HEK293T (cell line): ENCODE data around the gene RNLS.
"Not testable (repeated sequence)": the region's sequence is repeated elsewhere in the genome, so short reads cannot be mapped to it uniquely, and the experiment has no call there.

ENCODE experiments used
- CTCF ChIA-PET: fragments of 350-600 bp; formaldehyde crosslinking; extraction: SDS; loops from one replicate; lab custom pipeline; 2021; ENCODE audit warnings: antibody characterized with exemption, inconsistent platforms; lab: Yijun Ruan, JAX
- POLR2A ChIA-PET: fragments of 350-600 bp; formaldehyde crosslinking; extraction: SDS; loops from one replicate; lab custom pipeline; 2020; ENCODE audit warnings: antibody characterized with exemption, inconsistent platforms; lab: Yijun Ruan, JAX
- DNase-seq: peaks from one replicate; pipeline ENCODE4 v3.0.0; 2012; ENCODE audit warnings: mixed read lengths; ENCODE audit errors: extremely low spot score
- ARNT ChIP-seq: fragments of 450-650 bp; IDR thresholded peaks from 2 replicates; pipeline ENCODE4 v1.6.1; 2017; ENCODE audit warnings: mild to moderate bottlenecking
- BHLHE40 ChIP-seq: fragments of 450-650 bp; IDR thresholded peaks from 2 replicates; pipeline ENCODE4 v1.6.1; 2016; ENCODE audit warnings: mild to moderate bottlenecking, moderate library complexity, borderline replicate concordance
- CTBP1 ChIP-seq: fragments of 450-650 bp; IDR thresholded peaks from 2 replicates; pipeline ENCODE4 v1.6.1; 2016; ENCODE audit warnings: borderline replicate concordance
- ELF4 ChIP-seq: fragments of 450-650 bp; IDR thresholded peaks from 2 replicates; pipeline ENCODE4 v1.6.1; 2017; ENCODE audit warnings: antibody characterized with exemption
- FOXA1 ChIP-seq: fragments of 450-650 bp; IDR thresholded peaks from 2 replicates; pipeline ENCODE4 v1.6.1; 2016; ENCODE audit warnings: mild to moderate bottlenecking
- FOXK2 ChIP-seq: fragments of 450-650 bp; IDR thresholded peaks from 2 replicates; pipeline ENCODE4 v1.6.1; 2016; ENCODE audit warnings: mild to moderate bottlenecking
- FOXM1 ChIP-seq: fragments of 450-650 bp; IDR thresholded peaks from 2 replicates; pipeline ENCODE4 v1.6.1; 2017; ENCODE audit warnings: mild to moderate bottlenecking, borderline replicate concordance
- HDGF ChIP-seq: fragments of 450-650 bp; IDR thresholded peaks from 2 replicates; pipeline ENCODE4 v1.6.1; 2017; ENCODE audit warnings: antibody characterized with exemption, borderline replicate concordance
- L3MBTL2 ChIP-seq: fragments of 450-650 bp; conservative IDR thresholded peaks from 2 replicates; pipeline ENCODE4 v1.6.1; 2016; ENCODE audit warnings: mild to moderate bottlenecking
- LEF1 ChIP-seq: fragments of 450-650 bp; IDR thresholded peaks from 2 replicates; pipeline ENCODE4 v1.6.1; 2017; ENCODE audit warnings: mild to moderate bottlenecking, borderline replicate concordance
- NFRKB ChIP-seq: fragments of 450-650 bp; IDR thresholded peaks from 2 replicates; pipeline ENCODE4 v1.6.1; 2016; ENCODE audit warnings: mild to moderate bottlenecking, moderate library complexity
- PKNOX1 ChIP-seq: fragments of 450-650 bp; IDR thresholded peaks from 2 replicates; pipeline ENCODE4 v1.6.1; 2016
- SP1 ChIP-seq: fragments of 450-650 bp; IDR thresholded peaks from 2 replicates; pipeline ENCODE4 v1.6.1; 2017
- SUZ12 ChIP-seq: fragments of 450-650 bp; IDR thresholded peaks from 2 replicates; pipeline ENCODE4 v1.6.1; 2016; ENCODE audit warnings: mild to moderate bottlenecking
- TARDBP ChIP-seq: fragments of 450-650 bp; IDR thresholded peaks from 2 replicates; pipeline ENCODE4 v1.6.1; 2016
- ZNF384 ChIP-seq: fragments of 450-650 bp; IDR thresholded peaks from 2 replicates; pipeline ENCODE4 v1.6.1; 2016

The RNLS gene

GRCh38 chr10:88315755-88316154 lies 267.4 kb downstream of the RNLS start:
- CTCF ChIA-PET = interaction anchor here (0.8 kb wide), 1 partner anchor 77 kb away, joined by 3 read pairs; no protein-coding TSS in a partner anchor
- POLR2A ChIA-PET = no interaction called here
- TF ChIP-seq HDGF (no peak), ZNF384 (peak; percentile 10; the same call in 1 of the 2 replicates)
- DNase-seq = no peak

GRCh38 chr10:88314362-88314761 lies 268.8 kb downstream of the RNLS start:
- ChIA-PET POLR2A (no interaction called here), CTCF (interaction anchor here (0.7 kb wide), 1 partner anchor 238 kb away, joined by 3 read pairs; no protein-coding TSS in a partner anchor)
- TF ChIP-seq CTBP1 (no peak), SP1 (no peak), PKNOX1 (no peak), SUZ12 (no peak), L3MBTL2 (no peak), FOXM1 (no peak), ARNT (no peak), FOXA1 (no peak), LEF1 (no peak), ZNF384 (no peak), FOXK2 (no peak), HDGF (no peak), NFRKB (no peak), BHLHE40 (no peak)
- no peak for DNase-seq

GRCh38 chr10:88313878-88314277 lies 269.2 kb downstream of the RNLS start:
- ChIA-PET CTCF (interaction anchor here (0.7 kb wide), 1 partner anchor 237 kb away, joined by 3 read pairs; no protein-coding TSS in a partner anchor), POLR2A (no interaction called here)
- TF ChIP-seq FOXM1 = no peak
- no peak for TF ChIP-seq NFRKB
- no peak for TF ChIP-seq ZNF384
- TF ChIP-seq LEF1 = no peak
- no peak for TF ChIP-seq ELF4
- no peak for TF ChIP-seq ARNT
- no peak for TF ChIP-seq SP1
- no peak for TF ChIP-seq CTBP1
- no peak for TF ChIP-seq FOXK2
- no peak for TF ChIP-seq PKNOX1
- no peak for TF ChIP-seq TARDBP
- TF ChIP-seq SUZ12 = no peak
- no peak for DNase-seq

- TF ChIP-seq ARNT = no peak
- TF ChIP-seq NFRKB = no peak
- TF ChIP-seq PKNOX1 = no peak
- TF ChIP-seq BHLHE40 = no peak
- no peak for TF ChIP-seq HDGF
- TF ChIP-seq L3MBTL2 = no peak
- TF ChIP-seq ELF4 = no peak
- no peak for TF ChIP-seq FOXK2
- TF ChIP-seq SP1 = no peak
Observed at GRCh38 chr10:88312855-88313254, 270.3 kb downstream of the RNLS start.

GRCh38 chr10:88311264-88311663 lies 271.9 kb downstream of the RNLS start:
- no peak for DNase-seq
- ChIA-PET POLR2A (no interaction called here), CTCF (no interaction called here)
- no peak for TF ChIP-seq HDGF
- no peak for TF ChIP-seq SUZ12
- no peak for TF ChIP-seq PKNOX1
- TF ChIP-seq FOXA1 = no peak
- TF ChIP-seq FOXM1 = no peak
- TF ChIP-seq ZNF384 = no peak
- TF ChIP-seq SP1 = no peak
- TF ChIP-seq BHLHE40 = no peak
- no peak for TF ChIP-seq FOXK2
- TF ChIP-seq ELF4 = no peak
- no peak for TF ChIP-seq NFRKB
- no peak for TF ChIP-seq ARNT
- TF ChIP-seq LEF1 = no peak
- no peak for TF ChIP-seq L3MBTL2
- TF ChIP-seq CTBP1 = no peak
- no peak for TF ChIP-seq TARDBP

More at GRCh38 chr10:88312855-88313254, 270.3 kb downstream of the RNLS start:
- ChIA-PET CTCF (interaction anchor here (0.8 kb wide), 1 partner anchor 19 kb away, joined by 3 read pairs; no protein-coding TSS in a partner anchor), POLR2A (no interaction called here)
- DNase-seq = no peak

GRCh38 chr10:88309365-88309764 lies 273.8 kb downstream of the RNLS start:
- DNase-seq = no peak
- ChIA-PET CTCF (interaction anchor here (0.7 kb wide), 1 partner anchor 65 kb away, joined by 3 read pairs; no protein-coding TSS in a partner anchor), POLR2A (no interaction called here)
- TF ChIP-seq PKNOX1 (no peak), LEF1 (no peak), NFRKB (no peak), ZNF384 (no peak), TARDBP (no peak), FOXM1 (no peak), SUZ12 (no peak), FOXA1 (no peak)

- CTCF ChIA-PET, DNase-seq, POLR2A ChIA-PET: not testable (repeated sequence)
Observed at GRCh38 chr10:88308361-88308760, 274.8 kb downstream of the RNLS start.
